DND-41 (cell line): ENCODE results near the gene NR5A2.

Experiments
- ATAC-seq: fragments of 200-7000 bp; cut with Tn5 transposase; 3 replicates; pipeline ENCODE4 v1.9.1; 2021; ENCODE audit warnings: low read depth; ENCODE audit not compliant: insufficient read depth
- DNase-seq: peaks from one replicate; pipeline ENCODE4 v3.0.0-alpha.2; 2020
- H2AFZ ChIP-seq: 2 replicates; pipeline ENCODE4 v1.6.0; 2012; ENCODE audit warnings: low read depth, low read length
- H3K27ac ChIP-seq: 2 replicates; pipeline ENCODE4 v1.5.1; 2012; ENCODE audit warnings: low read length, inconsistent platforms
- H3K27me3 ChIP-seq: fragments of 200-600 bp; sonication (generic); 2 replicates; pipeline ENCODE4 v1.6.0; 2012; ENCODE audit warnings: low read length, mild to moderate bottlenecking, inconsistent platforms; ENCODE audit not compliant: insufficient read depth, poor library complexity
- H3K36me3 ChIP-seq: 2 replicates; pipeline ENCODE4 v1.5.1; 2012; ENCODE audit warnings: low read length, inconsistent platforms; ENCODE audit not compliant: insufficient read depth
- H3K4me1 ChIP-seq: 2 replicates; pipeline ENCODE4 v1.5.1; 2012; ENCODE audit warnings: mild to moderate bottlenecking, low read length; ENCODE audit not compliant: insufficient read depth
- H3K4me2 ChIP-seq: 2 replicates; pipeline ENCODE4 v1.6.0; 2012; ENCODE audit warnings: mild to moderate bottlenecking, moderate library complexity, low read length, inconsistent platforms; ENCODE audit not compliant: insufficient read depth
- H3K4me3 ChIP-seq, 2 experiments: fragments of 200-600 bp in 1 of 2; shearing (Covaris generic) in 1 of 2; 2 replicates each; pipeline ENCODE4 v1.5.1; 2012 to 2016; ENCODE audit warnings: inconsistent platforms in 2 of 2, low read length in 2 of 2, mild to moderate bottlenecking in 2 of 2, low read depth in 1 of 2, moderate library complexity in 1 of 2
- H3K79me2 ChIP-seq: 2 replicates; pipeline ENCODE4 v1.6.0; 2012; ENCODE audit warnings: low read length, inconsistent platforms; ENCODE audit not compliant: insufficient read depth
- H3K9ac ChIP-seq: 2 replicates; pipeline ENCODE4 v1.6.0; 2012; ENCODE audit warnings: low read depth, mild to moderate bottlenecking, inconsistent platforms, low read length, moderate library complexity
- H3K9me3 ChIP-seq: 2 replicates; pipeline ENCODE4 v1.5.1; 2012; ENCODE audit warnings: low read length, moderate library complexity, mild to moderate bottlenecking, inconsistent platforms; ENCODE audit not compliant: insufficient read depth, severe bottlenecking
- H4K20me1 ChIP-seq: 2 replicates; pipeline ENCODE4 v1.6.0; 2012; ENCODE audit warnings: low read length; ENCODE audit not compliant: insufficient read depth
- EZH2 ChIP-seq: IDR thresholded peaks from 3 replicates; pipeline ENCODE4 v1.6.1; 2012; ENCODE audit warnings: borderline replicate concordance, low read depth, mild to moderate bottlenecking, moderate library complexity, low read length, inconsistent platforms; ENCODE audit not compliant: severe bottlenecking
- TF ChIP-seq, protein P1 (sequence below): IDR thresholded peaks from 2 replicates; pipeline ENCODE4 v1.5.1; 2012; ENCODE audit warnings: borderline replicate concordance, low read length, moderate library complexity, mild to moderate bottlenecking; ENCODE audit not compliant: poor library complexity, severe bottlenecking; ENCODE audit errors: extremely low read depth

Gene NR5A2

GRCh38 chr1:199995096-199995685 is 32.3 kb upstream of the NR5A2 start:
- no peak overlapping the region for H2AFZ ChIP-seq
- no peaks in the 10 kb centered on the region for H3K9me3 ChIP-seq
- no peak for ATAC-seq
- no peak for TF ChIP-seq EZH2
- TF ChIP-seq, protein P1, sequence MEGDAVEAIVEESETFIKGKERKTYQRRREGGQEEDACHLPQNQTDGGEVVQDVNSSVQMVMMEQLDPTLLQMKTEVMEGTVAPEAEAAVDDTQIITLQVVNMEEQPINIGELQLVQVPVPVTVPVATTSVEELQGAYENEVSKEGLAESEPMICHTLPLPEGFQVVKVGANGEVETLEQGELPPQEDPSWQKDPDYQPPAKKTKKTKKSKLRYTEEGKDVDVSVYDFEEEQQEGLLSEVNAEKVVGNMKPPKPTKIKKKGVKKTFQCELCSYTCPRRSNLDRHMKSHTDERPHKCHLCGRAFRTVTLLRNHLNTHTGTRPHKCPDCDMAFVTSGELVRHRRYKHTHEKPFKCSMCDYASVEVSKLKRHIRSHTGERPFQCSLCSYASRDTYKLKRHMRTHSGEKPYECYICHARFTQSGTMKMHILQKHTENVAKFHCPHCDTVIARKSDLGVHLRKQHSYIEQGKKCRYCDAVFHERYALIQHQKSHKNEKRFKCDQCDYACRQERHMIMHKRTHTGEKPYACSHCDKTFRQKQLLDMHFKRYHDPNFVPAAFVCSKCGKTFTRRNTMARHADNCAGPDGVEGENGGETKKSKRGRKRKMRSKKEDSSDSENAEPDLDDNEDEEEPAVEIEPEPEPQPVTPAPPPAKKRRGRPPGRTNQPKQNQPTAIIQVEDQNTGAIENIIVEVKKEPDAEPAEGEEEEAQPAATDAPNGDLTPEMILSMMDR: no peak
- H3K9ac ChIP-seq: no peak overlapping the region
- no peaks in the 10 kb centered on the region for H4K20me1 ChIP-seq
- no peak overlapping the region for H3K4me2 ChIP-seq
- H3K79me2 ChIP-seq: no peaks in the 10 kb centered on the region
- no peak overlapping the region for H3K27ac ChIP-seq
- H3K4me1 ChIP-seq: no peaks in the 10 kb centered on the region
- no peak for DNase-seq
- H3K36me3 ChIP-seq: no peaks in the 10 kb centered on the region
- no peak overlapping the region for H3K4me3 ChIP-seq
- H3K27me3 ChIP-seq: no peaks in the 10 kb centered on the region

DNA sequence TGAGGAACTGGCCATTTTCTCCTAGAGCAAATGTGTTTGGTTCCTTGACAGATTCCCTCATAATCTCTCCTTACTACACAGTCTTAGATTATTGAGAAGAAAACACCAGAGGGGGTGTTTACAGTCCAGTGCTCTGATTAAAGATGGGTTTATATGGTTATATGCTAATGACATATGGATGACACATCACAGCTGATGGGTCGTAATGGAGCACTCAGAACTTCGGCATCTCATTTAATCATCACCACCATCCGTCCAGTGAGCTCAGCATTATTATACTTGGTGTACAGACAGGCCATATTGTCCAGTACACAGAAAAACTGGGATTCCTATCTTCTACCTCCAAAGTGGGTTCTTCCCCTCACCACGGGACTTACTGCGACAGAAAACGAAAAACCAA is 22.3 kb upstream of the NR5A2 start:
- ATAC-seq: no peak
- Histone ChIP-seq H3K4me3 (no peak overlapping the region), H2AFZ (no peak overlapping the region), H4K20me1 (no peaks in the 10 kb centered on the region), H3K27ac (no peak overlapping the region), H3K4me1 (no peaks in the 10 kb centered on the region), H3K36me3 (no peaks in the 10 kb centered on the region), H3K79me2 (no peaks in the 10 kb centered on the region), H3K27me3 (no peaks in the 10 kb centered on the region), H3K9me3 (no peaks in the 10 kb centered on the region), H3K4me2 (no peak overlapping the region), H3K9ac (no peak overlapping the region)
- DNase-seq: no peak
- TF ChIP-seq EZH2: no peak
- TF ChIP-seq, protein P1: no peak

DNA sequence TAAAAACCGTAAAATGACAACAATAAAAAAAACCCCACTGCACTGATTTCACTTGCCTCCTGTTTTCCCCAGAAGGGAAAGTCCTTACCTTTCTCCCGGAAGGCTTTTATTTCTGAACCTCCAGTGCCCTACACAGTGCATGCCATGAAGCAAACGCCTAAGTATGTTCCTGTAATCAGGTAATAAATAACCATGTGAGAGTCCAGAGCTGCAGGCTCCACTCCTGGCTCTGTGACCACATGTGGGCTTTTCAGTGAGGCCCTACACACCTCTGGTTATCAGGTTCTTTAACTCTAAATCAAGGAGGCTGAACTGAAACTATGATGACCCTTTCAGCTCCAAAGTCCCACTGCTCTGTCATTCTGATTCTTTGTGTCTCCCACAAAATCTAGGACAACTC is 20.8 kb upstream of the NR5A2 start:
- Histone ChIP-seq H4K20me1 (no peaks in the 10 kb centered on the region), H3K79me2 (no peaks in the 10 kb centered on the region), H3K9me3 (no peaks in the 10 kb centered on the region), H2AFZ (no peak overlapping the region), H3K27ac (no peak overlapping the region), H3K36me3 (no peaks in the 10 kb centered on the region), H3K4me3 (no peak overlapping the region), H3K27me3 (no peaks in the 10 kb centered on the region), H3K4me2 (no peak overlapping the region), H3K4me1 (no peaks in the 10 kb centered on the region), H3K9ac (no peak overlapping the region)
- TF ChIP-seq, protein P1: no peak
- no peak for TF ChIP-seq EZH2
- DNase-seq (no peak), ATAC-seq (no peak)
